K562 (cell line): ENCODE measurements around the gene N4BP2. TPM values are rescaled to one million over a fixed set of nuclear protein-coding genes. Genes with fewer than 3 reads are reported as not detected.

Experiments used
- AFF4 ChIP-seq: sonication (generic); formaldehyde crosslinking; IDR thresholded peaks from 2 replicates; pipeline ENCODE4 v1.8.0; 2023; ENCODE audit warnings: mild to moderate bottlenecking, missing genetic modification reagents
- ATF3 ChIP-seq, 2 experiments: fragments of 450-650 bp in 1 of 2; sonication (generic) in 1 of 2; formaldehyde crosslinking in 1 of 2; IDR thresholded peaks in 1 of 2; conservative IDR thresholded peaks in 1 of 2; 2 replicates each; pipeline versions ENCODE4 v1.6.1 to v1.8.1; 2016 to 2023; ENCODE audit warnings: mild to moderate bottlenecking in 2 of 2, moderate library complexity in 2 of 2, inconsistent platforms in 1 of 2, missing genetic modification reagents in 1 of 2
- GATAD2B ChIP-seq: fragments of 450-650 bp; IDR thresholded peaks from 2 replicates; pipeline ENCODE4 v1.6.1; 2017; ENCODE audit warnings: mild to moderate bottlenecking, borderline replicate concordance
- HBP1 ChIP-seq: fragments of 450-650 bp; formaldehyde crosslinking; IDR thresholded peaks from 2 replicates; pipeline ENCODE4 v1.4.0; 2022; ENCODE audit warnings: missing genetic modification characterization
- MXI1 ChIP-seq: IDR thresholded peaks from 2 replicates; pipeline ENCODE4 v1.6.1; 2011; ENCODE audit warnings: low read depth, mild to moderate bottlenecking, improper control_type of control experiment, low read length
- STAT5B ChIP-seq: fragments of 250-450 bp; sonication (Bioruptor Pico); IDR thresholded peaks from 2 replicates; pipeline ENCODE4 v1.8.0; 2021; ENCODE audit warnings: mild to moderate bottlenecking, inconsistent platforms
- THAP12 ChIP-seq: fragments of 250-450 bp; sonication (Bioruptor Pico); IDR thresholded peaks from 2 replicates; pipeline ENCODE4 v1.9.0; 2021; ENCODE audit warnings: mild to moderate bottlenecking, inconsistent platforms
- polyA plus RNA-seq, 8 experiments: library from polyadenylated mRNA; depleted of rRNA in 4 of 8; stranded (reverse) in 5 of 8; unstranded in 3 of 8; fragments of >200 nt; fragmentation: Nextera tagmentation in 2 of 8; fragmentation: Illumina TruSeq in 1 of 8; extraction: Ambion mirVana in 2 of 8; extraction: Trizol in 1 of 8; gene quantifications; 2 replicates each; pipeline versions ENCODE4 v1.2.1 to v1.2.3, GENCODE V29; 2011 to 2014; ENCODE audit warnings: inconsistent platforms in 1 of 8, missing spikeins in 1 of 8
- total RNA-seq, 7 experiments: library from RNA; depleted of rRNA in 6 of 7; stranded (reverse); fragments of >200 nt in 6 of 7; fragmentation: Illumina TruSeq in 2 of 7; extraction: Trizol in 2 of 7; gene quantifications; 2 replicates each; pipeline versions ENCODE4 v1.2.1 to v1.2.3, GENCODE V29; 2011 to 2021; ENCODE audit warnings: low replicate concordance in 1 of 7

N4BP2 gene
- total and polyA plus RNA-seq, 9 of the 15 experiments (the other 6 are each of a cell fraction or from before 2014, with no cell fraction given): 2.7 to 12.6 (median 7.6) TPM

GRCh38 chr4:40055863-40056715, 561 bp upstream of the N4BP2 start (continued):
- TF ChIP-seq GATAD2B (peak; percentile 72; the same call in 1 of the 2 replicates), STAT5B (no peak), ATF3 (IDR thresholded peaks at IDR 0.05) (no peak), ATF3 (CRISPR knock-in tag; conservative IDR thresholded peaks at IDR 0.05) (0 out of 2 replicates have a peak, but pooled peaks have one; percentile 18), HBP1 (0 out of 2 replicates have a peak, but pooled peaks have one; percentile 20), MXI1 (0 out of 2 replicates have a peak, but pooled peaks have one; percentile 51), THAP12 (CRISPR knock-in tag) (peak; percentile 53; the same call in 1 of the 2 replicates), AFF4 (peak; percentile 86)
